NCI-H1417 treated with DMSO at 0.1 percent for 48 hours (cell line): Measurements from ENCODE around the gene XCR1.
"Not testable (repeated sequence)": the region's sequence is repeated elsewhere in the genome, so short reads cannot be mapped to it uniquely, and the experiment has no call there.

Experiments
- DNase-seq: peaks from one replicate; lab custom pipeline; 2025; lab: John Stamatoyannopoulos, UW

The XCR1 gene, protein sequence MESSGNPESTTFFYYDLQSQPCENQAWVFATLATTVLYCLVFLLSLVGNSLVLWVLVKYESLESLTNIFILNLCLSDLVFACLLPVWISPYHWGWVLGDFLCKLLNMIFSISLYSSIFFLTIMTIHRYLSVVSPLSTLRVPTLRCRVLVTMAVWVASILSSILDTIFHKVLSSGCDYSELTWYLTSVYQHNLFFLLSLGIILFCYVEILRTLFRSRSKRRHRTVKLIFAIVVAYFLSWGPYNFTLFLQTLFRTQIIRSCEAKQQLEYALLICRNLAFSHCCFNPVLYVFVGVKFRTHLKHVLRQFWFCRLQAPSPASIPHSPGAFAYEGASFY

DNA sequence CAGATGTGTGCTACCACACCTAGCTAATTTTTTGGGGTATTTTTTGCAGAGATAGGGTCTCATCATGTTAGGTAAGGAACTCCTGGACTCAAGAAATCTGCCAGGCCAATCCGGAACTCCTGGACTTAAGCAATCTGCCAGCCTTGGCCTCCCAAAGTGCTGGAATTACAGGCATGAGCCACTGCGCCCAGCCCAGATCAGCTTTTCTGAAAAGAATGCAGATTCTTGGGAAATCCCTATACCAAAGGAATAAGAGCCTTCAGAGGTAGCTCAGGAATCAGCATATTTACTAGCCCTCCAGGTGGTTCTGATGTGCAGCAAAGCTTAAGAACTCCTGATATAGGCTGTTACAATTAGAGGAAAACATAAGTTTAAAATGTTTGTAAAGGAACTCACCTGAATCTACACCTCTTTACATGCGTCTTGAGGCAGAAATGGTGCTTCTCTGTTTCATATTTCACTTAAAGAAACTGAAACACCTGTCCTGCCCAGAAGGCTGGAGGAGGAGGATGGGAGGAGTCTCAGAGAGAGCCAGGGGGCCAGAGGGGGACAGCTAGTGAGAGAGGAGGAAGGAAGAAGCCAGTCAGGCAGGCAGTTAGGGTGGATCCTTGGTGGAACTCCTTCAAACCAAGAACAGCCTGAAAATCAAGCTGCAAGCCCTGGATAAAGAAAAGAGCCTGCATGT, at the start of gene XCR1:
TSS of gene XCR1 (minus strand) at position 463 of the 685 bp plus-strand sequence. CDS start 5,536 bp downstream, outside the sequence.
- DNase-seq = no peak

DNA sequence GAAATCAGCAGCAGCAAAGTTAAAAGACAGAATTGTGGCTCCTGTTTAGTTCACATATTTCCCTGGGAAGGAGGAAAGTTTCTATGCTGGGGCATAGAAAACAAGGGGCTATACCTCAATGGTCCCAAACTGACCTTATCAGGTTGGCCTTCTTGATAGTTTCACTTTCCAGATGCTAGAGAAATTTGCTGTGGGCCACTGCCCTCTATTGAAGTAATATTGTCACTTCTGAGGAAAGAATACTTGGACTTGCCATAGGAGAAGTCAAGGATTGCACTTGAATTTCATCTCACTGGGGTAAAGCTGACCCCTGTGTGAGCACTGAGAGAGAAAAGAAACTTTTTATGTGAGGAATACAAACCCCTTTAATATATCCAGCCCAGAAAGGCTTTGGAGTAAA, 49.3 kb upstream of the XCR1 start:
- DNase-seq = no peak

DNA sequence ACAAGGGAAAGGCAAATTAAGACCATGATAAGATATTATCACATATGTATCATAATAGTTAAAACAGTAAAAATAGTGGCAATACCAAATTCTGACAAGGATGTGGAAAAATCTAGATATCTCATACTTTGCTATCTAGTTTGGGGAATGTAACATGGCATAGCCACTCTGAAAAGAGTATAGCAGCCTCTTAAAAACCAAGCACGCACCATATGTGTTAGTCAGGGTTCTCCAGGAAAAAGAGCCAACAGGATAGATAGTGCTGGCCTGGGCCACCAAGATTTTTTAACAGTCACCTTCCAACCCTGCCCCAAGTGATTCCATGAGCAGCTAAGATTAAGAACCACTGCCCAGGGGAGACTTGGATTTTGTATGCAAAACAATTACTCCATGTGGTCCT, 48.5 kb upstream of the XCR1 start:
- no peak for DNase-seq

DNA sequence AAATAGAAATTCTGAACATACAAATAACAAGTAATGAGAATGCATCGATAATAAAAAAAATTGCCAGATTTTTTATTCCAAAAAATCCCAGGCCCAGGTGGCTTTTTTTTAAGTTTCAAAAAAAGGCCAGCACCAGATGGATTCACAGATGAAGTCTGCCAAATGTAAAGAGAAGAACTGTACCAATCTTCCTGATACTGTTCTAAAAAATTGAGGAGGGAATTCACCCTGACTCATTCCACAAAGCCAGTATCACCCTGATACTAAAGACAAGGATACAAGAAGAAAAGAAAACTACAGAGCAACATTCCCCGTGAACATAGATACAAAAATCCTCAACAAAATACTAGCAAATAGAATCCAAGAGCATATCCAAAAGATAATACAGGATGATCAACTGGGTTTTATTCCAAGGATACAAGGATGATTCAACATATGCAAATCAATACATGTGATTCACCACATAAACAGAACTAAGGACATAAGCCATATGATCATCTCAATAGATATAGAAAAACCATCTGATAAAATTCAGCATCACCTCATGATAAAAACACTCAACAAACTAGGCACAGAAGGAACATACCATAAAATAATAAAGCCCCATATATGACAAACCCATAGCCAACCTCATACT, 44.1 kb upstream of the XCR1 start:
- DNase-seq = no peak

DNA sequence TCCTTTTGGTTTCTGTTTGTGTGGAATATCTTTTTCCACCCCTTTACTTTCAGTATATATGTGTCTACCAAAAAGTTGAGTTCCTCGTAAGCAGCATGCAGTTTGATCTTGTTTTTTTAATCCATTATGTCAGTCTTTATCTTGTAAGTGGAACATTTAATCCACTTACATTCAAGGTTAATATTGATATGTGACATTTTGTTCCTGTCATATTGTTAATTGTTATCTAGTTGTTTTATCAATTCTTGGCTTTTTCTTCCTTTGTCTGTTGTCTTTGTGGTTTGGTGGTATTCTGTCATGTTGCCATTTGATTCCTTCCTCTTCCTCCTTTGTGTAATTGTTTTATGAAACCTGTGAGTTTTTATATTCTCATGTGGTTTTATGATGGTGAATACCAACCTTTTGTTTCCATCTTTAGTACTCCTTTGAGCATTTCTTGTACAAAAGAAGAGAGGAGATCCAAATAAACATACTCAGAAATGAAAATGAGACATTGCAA, 43.4 kb upstream of the XCR1 start:
- DNase-seq = no peak

DNA sequence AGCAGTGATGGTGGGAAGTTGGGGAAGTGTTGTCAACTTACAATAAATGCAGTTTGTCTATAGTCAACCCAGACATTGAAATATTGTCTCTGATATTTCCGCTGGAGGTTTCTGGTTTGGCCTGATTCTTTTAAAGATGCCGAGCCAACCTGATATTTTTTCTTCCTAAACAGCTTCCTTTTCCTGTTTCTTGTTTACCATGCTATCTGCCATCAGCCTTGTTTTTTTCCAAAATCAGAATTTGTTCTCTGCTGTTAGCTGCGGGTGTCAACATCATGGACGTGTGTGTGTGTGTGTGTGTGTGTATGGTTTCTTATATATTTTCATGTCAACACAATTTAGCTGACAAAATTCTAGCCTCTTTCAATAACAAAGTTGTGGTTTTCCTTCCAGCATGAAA, 41.2 kb upstream of the XCR1 start:
- no peak for DNase-seq

DNA sequence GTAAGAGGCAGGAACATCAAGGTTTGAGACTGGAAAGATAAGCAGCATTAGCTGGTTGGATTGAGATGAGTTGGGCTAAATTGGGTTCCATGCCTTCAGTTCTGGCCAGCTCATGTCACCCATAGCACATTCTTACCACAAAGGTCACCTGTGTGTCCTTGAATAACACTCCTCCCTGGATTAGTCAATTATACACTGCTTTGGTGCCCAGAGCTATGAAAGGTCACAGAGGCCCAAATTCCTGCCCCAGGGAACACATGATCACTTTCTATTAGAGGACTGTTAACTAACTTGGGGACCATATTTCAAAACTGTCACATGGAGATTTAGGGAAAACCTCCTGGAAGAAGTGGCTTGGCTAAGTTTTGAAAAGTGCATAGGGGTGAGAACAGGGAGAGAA, 40.1 kb upstream of the XCR1 start:
- no peak for DNase-seq

DNA sequence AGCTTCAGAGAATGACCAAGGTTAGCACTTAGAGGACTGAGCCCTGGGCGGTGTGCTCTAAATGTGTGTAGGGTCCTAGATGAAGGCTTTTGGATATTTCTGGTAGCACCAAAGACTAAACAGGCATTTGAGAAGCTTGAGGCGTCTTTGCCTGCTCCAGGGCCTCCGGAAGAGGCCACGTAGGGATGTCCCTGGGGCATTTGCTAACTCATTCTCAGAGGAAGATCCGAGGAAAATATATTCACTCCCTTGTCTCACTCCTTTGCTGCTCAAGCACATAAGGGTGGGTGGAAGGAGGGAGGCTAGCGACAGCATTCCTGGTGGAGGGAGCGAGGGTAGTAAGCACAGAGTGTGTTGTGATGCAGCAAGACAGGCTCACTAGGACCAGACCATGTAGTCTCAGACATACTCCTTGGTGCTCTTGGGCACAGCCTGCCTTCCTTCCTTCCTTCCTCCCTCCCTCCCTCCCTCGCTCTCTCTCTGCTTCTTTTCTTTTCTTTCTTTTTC, 38.5 kb upstream of the XCR1 start:
- no peak for DNase-seq

DNA sequence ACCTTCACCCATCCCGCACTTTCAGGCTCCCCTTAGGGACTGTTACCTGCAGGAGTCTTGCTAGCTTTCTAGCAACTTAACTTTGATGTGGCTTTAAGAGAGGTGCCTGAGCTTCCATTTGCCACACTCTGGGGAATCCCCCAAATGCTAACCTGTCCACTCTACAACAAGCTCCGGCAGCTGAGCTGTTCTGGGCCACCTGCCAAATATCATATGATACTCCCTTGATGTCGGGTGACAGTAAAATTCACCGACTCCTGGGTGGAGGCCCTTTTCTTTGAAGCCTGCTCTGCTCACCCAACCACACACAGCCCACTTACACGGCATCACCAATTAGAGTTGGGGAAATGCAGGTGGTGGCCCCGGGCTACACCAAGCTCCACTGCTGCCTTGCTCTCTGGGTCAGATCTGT, 38.0 kb upstream of the XCR1 start:
- DNase-seq = no peak

DNA sequence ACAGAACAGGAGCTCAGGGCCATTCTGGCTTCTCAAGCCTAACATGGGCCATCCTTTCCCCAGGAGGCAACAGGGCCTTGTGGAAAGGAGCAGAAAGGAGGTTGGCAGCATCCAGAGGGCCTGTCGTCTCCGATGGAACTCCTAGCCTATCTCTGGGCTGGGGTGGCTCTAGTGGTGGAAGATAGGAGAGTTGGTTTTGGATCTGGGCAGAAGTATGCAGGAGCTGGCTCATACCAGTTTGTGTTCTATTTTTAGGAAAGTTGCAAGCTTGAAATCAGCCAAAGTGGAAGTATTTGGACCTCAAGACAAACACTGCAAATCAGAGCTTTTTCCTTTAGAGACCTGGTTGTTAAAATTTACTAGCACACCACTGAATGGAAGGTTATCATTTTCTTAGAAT, 35.4 kb upstream of the XCR1 start:
- no peak for DNase-seq

DNA sequence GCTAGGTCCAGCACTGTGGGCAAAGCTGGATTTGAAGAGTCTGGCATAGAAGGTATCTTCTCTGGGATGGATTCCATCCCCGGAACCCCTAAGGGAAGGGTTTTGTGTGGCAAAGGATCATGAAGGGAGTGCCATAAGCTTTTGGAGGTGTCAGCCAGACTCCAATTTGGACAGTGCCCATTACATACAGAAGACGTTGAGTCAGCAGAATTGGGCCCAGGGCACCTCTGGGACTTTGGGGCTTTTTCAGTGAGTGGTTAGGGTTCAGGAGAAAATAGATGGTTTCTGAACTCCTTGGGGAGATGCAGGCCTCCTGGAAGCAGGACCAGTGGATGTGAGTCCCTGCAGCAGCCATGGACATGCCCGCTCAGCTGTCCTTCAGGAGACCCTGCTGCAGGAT, 34.6 kb upstream of the XCR1 start:
- no peak for DNase-seq

DNA sequence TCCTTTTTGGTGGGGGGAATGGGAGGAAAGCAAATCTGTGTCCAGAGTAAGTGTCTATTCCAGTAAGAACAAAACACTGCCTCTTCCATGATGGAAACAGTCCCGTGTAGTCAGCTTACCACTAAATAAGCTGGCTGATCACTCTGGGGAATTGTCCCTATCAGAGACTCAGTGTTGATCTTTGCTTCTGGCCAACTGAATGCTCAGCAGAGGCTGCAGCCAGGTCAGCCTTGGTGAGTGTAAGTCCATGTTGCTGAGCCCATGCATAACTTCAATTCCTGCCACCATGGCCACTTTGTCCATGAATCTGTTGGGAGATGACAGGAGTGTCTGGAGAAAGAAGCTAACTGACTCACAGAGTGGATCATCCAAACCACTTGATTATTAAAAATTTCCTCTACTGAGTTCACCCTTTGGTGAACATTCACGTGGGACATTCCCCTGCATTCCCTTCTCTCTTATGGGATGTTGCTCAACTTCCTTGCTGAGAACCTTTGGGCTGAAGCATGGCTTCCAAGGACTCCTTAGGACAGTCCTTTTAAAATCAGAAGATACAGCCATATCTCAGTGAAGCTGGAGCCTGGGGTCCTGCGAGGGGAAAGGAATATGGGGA, 33.9 kb upstream of the XCR1 start:
- no peak for DNase-seq

DNA sequence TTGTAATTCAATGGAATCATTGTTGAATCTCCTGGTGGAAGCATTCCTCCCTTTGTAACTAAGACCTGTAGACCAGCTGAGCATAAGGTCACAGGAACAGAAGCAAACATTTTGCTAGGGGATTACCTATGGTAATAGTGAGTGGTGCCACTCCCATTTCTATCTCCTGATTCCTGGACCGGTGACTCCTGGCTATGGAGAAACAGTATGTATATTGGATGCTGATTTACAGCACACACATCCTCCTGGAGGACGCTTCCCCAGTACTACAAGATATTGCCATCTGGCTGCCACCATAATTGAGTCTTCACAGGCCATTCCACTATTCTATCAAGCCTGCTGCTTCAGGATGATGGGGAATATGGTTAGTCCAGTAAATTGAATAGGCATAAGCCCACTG, 33.3 kb upstream of the XCR1 start:
- DNase-seq = no peak

DNA sequence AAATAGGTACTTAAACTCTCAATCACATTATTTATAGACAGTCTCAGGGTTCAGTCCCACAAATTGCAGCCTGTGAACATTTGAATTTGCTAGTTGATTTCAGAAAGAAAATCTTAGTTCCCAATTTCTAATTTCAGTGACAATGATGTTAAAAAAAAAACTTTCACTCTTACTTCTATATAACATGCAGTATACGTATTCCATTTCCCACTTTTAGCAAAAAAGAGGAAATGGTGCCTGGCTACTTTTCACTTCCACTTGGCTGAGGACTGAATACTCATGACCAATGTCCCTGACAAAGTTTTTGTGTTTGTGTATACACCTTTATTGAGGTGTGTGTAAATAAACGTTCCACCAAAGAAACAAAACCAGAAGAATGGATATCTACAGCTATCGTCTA, 32.1 kb upstream of the XCR1 start:
- DNase-seq = no peak

DNA sequence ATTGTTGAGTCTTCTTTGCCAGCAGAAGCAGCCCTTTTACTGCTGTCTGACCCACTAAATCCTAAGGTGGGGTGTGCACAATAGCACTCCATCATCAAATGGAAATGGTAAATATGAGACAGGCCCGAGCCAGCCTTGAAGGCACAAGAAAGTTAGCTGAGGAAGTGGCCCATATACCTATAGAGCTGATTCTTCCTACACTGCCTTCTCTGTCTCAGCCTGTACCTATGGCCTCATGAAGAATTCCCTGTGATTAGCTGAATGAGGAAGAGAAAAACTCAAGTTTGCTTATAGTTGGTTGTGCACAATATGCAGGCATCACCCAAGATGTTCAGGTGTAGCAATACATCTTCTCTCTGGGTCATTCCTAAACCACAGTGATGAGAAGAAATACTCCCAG, 31.7 kb upstream of the XCR1 start:
- no peak for DNase-seq

DNA sequence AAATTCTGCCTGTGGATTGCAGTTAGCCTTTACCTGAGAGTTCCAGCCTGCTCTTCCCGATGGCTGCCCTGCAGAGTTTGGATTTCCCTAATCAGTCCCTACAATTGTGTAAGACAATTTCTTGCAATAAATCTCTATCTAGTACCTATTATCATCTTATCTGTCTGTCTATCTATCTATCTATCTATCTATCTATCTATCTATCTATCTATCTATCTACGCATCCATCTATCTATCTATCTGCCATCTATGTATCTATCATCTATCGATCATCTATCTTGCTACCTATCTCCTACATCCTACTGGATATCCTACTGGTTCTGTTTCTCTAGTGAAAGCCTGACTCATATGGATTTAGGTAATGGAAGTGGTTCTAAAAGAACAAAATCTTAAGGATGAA, 30.4 kb upstream of the XCR1 start:
- DNase-seq = no peak

DNA sequence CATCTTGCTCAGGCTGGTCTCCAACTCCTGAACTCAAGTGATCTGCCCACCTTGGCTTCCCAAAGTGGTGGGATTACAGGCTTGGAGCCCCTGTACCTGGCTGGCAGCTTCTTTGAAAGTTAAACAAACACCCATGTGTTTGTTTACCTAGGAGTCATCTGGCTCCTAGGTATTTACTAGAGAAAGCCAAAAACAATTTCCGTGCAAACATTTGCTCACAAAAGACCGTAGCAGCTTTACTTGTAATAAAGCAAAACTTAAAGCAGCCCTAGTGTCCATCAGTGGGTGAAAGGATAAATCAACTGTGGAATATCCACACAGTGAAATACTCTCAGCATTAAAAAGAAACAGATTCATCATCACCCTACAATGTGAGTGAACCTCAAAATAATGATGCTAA, 29.4 kb upstream of the XCR1 start:
- DNase-seq = no peak

DNA sequence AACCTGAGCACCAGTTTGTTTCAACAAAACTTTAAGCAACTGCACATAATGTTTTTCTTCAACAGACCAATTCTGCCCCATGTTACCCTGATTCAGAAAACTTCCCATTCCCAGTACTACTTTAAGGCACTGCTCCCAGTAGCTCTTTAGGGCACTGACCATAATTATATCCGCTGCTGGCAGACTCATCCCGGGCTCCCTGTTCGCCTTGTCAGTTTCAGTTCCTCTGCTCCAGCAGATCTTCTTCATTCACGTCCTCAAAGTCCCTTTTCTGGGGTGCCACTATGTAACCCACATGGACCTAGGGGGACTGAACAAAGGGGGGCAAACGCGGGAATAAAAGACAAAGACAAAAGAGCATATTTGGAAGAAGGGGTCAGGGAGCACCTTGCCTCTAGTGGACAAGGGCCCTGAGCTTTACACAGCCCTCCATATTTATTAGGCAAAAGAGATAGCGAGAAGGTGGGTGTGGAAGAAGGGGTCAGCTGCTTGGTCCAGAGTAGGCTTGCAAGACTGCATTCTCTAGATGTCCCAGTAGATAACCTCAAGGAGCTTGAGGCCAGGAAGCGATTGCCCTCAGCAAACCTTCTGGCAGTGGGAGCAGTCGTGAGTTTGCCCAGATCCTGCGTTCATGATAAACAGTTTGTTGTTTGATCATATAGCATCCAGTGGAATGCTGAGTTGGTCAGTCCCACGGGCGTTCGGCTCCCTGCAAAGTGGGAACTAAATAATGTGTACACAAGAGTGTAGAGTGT, 26.7 kb upstream of the XCR1 start:
- not testable (repeated sequence) for DNase-seq

DNA sequence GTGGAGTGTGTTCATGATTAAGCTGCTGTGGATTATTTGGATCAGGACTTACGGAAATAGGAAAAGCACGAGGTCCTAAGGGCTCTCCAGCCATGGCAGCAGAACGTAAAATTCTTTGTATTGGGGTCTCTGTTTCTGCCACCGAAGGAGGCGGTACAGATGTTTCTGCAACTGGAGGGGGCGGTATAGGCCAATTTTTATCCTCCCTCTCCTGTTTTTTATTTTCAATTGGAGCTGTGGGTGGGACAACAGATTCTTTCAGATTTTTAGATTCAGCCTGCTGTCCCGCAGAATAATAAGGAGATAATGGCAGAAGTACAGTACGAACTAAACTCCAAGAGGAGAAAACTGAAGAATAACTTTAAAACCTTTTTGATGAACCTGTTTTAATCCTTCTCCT, 26.0 kb upstream of the XCR1 start:
- DNase-seq = not testable (repeated sequence)

DNA sequence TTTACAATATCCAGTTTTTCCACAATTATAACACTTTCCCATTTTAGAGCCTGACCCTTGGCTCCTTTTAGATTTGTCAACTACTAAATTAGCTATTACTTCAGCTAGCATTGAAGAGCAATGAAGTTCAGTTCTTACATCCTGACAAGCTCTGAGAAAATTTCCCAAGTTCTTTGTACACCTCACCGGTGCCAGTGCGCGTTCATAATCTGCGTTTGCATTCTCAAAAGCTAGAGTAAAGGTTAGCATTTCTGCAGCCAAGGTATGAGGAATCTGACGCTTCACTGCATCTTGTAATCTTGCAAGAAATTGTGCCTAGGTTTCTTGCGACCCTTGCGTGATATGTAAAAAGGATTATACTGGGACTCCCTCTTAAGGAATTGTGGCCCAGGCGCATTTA, 25.2 kb upstream of the XCR1 start:
- no peak for DNase-seq

DNA sequence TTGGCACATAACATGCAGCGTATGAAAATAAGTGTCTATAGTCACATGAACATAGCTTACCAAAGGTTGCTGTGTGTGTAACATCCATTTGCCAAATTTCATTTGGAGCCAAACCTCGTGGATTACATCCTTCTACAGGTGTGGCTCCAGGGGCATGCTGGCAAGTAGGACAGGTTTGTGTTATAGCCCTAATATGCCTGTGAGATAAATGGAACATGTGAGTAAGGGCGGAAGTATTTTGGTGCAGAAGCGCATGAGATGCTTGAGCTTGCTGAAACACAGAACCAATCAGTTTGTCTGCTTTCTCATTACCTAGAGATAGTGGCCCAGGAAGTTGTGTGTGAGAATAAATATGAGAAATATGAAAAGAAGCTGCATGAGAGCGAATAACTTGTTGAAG, 21.8 kb upstream of the XCR1 start:
- no peak for DNase-seq

DNA sequence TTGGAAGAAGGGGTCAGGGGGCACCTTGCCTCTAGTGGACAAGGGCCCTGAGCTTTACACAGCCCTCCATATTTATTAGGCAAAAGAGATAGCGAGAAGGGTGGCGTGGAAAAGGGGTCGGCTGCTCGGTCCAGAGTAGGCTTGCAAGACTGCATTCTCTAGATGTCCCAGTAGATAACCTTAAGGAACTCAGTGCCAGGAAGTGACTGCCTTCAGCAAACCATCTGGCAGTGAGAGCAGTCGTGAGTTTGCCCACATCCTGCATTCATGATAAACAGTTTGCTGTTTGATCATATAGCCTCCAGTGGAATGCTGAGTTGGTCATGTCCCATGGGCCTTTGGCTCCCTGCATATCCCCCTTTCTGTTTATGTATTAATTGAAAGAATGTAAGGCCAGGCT, 18.9 kb upstream of the XCR1 start:
- DNase-seq = not testable (repeated sequence)
